Retina (tissue), 1 donor: ENCODE measurements around the gene KCNQ1.
"Not testable (repeated sequence)": the region's sequence is repeated elsewhere in the genome, so short reads cannot be mapped to it uniquely, and the experiment has no call there.

ENCODE experiments used
- DNase-seq: peaks from one replicate; pipeline ENCODE4 v3.0.0-alpha.2; 2016

The KCNQ1 gene

GRCh38 chr11:2630679-2631078 is 185.9 kb downstream of the KCNQ1 start:
- DNase-seq = no peak

GRCh38 chr11:2631161-2631560 is 186.4 kb downstream of the KCNQ1 start:
- no peak for DNase-seq

- not testable (repeated sequence) for DNase-seq
Measured at GRCh38 chr11:2639763-2640162, 195.0 kb downstream of the KCNQ1 start.

GRCh38 chr11:2641623-2642022 is 196.8 kb downstream of the KCNQ1 start:
- DNase-seq = no peak

GRCh38 chr11:2643746-2644145 is 198.9 kb downstream of the KCNQ1 start:
- DNase-seq = no peak

GRCh38 chr11:2644844-2645778 is 200.3 kb downstream of the KCNQ1 start:
- DNase-seq = no peak

GRCh38 chr11:2645779-2646118 is 200.9 kb downstream of the KCNQ1 start:
- no peak for DNase-seq

GRCh38 chr11:2647167-2647566 is 202.4 kb downstream of the KCNQ1 start:
- DNase-seq = no peak

GRCh38 chr11:2647953-2648352 is 203.1 kb downstream of the KCNQ1 start:
- DNase-seq = no peak

- no peak for DNase-seq
Measured at GRCh38 chr11:2649400-2649799, 204.6 kb downstream of the KCNQ1 start.

- no peak for DNase-seq
Measured at GRCh38 chr11:2649848-2650247, 205.0 kb downstream of the KCNQ1 start.

- no peak for DNase-seq
Measured at GRCh38 chr11:2650343-2650867, 205.6 kb downstream of the KCNQ1 start.

- no peak for DNase-seq
Measured at GRCh38 chr11:2651054-2651617, 206.3 kb downstream of the KCNQ1 start.

GRCh38 chr11:2651826-2652271 is 207.0 kb downstream of the KCNQ1 start:
- DNase-seq = no peak

- DNase-seq = no peak
Measured at GRCh38 chr11:2652333-2653197, 207.8 kb downstream of the KCNQ1 start.

GRCh38 chr11:2653198-2653551 is 208.4 kb downstream of the KCNQ1 start:
- no peak for DNase-seq

GRCh38 chr11:2653930-2654739 is 209.3 kb downstream of the KCNQ1 start:
- DNase-seq = no peak

GRCh38 chr11:2655016-2655719 is 210.4 kb downstream of the KCNQ1 start:
- DNase-seq = no peak

- no peak for DNase-seq
Measured at GRCh38 chr11:2655834-2656622, 211.2 kb downstream of the KCNQ1 start.

GRCh38 chr11:2656859-2657258 is 212.1 kb downstream of the KCNQ1 start:
- DNase-seq = no peak
